GM11168 (cell line): ENCODE data around the gene SUN1.
"Not testable (repeated sequence)": the region's sequence is repeated elsewhere in the genome, so short reads cannot be mapped to it uniquely, and the experiment has no call there.

ENCODE experiments used
- in situ Hi-C: fragments of 300-500 bp; cut with MboI; formaldehyde crosslinking; loops from one replicate; pipeline ENCODE4 v1.12.0; 2022; ENCODE audit warnings: low sequenced_read_pairs; ENCODE audit not compliant: unreplicated experiment

The SUN1 gene

GRCh38 chr7:900331-901040, 68.2 kb downstream of the SUN1 start:
- in situ Hi-C loops = no loop called here

GRCh38 chr7:901041-901387, 68.7 kb downstream of the SUN1 start:
- in situ Hi-C loops = no loop called here

DNA sequence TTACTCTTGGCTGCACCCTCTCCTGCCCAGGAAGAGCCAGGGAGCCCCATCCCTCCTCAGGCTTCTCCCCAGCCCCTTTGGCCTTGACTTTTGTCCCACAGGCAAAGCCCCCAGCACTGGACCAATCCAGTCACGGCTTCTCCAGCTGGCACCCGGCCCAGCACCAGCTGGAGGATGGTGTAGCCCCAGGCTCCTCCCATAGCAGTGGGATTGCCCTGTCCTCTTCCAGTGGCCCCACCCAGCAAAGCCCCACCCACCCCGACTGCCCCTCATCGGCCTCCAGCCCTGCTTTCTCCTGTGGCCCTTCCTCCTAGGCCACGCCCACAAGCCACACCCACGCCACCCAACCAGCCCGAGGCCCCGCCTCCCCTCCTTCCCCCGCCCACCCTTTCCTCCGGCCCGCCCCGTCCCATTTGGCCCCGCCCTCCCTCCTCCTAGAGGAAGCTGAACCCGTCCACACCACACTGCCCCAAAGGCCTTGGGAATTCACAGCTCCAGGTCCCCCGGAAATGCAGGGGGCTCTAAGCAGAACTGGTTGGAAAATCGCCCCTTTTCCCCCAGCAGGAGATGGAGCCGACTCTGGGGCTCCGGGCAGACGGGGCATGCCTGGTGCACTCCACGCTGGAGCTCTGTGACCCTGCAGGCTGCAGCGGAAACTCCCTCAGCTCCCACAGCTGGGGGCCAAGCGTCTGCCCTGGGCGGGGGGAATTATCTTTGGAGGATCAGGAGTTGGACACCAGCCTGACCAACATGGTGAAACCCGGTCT, 69.3 kb downstream of the SUN1 start:
- in situ Hi-C loops = no loop called here

- in situ Hi-C loops = no loop called here
Measured at GRCh38 chr7:902996-903395, 70.7 kb downstream of the SUN1 start.

GRCh38 chr7:903921-904755, 71.9 kb downstream of the SUN1 start:
- in situ Hi-C loops = no loop called here

- in situ Hi-C loops = no loop called here
Measured at GRCh38 chr7:904847-905246, 72.6 kb downstream of the SUN1 start.

GRCh38 chr7:906776-907157, 74.5 kb downstream of the SUN1 start:
- in situ Hi-C loops = no loop called here

DNA sequence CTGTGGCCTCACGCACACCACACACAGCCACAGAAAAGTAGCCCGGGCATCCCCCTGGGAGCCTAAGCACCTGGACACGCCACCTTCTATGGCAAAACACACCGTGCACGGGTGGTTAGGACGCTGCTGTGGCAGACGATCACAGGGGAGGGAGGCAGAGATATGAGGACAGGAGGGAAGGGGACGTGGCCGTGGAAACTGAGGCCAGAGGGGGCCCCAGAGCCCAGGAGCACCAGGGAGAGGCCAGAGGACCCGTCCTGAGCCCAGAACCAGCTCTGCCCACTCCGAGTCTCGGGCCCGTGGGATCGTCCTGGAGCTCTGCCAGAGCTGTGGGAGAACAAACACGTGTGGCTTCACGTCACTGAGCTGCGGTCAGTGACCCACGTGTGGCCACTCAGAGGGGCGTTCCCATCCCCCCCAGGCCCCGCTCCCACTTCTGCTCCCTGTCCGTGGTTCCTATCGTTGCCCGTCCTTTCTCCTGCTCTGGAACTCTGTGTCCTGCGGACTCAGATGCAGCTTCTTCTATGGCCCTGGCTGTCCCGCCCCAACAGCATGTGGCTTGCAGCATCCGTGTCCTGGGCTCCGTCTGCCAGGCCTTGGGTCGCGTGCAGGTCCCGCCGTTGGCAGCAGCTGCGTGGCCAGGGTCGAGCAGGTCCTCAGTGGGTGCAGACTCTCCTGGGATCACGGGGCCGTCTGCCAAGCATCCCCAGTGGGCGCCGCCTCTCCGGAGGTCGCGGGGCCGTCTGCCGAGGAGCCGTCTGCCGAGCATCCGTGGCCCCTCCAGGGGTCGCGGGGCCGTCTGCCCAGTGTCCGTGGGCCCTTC, 75.1 kb downstream of the SUN1 start:
- in situ Hi-C loops = no loop called here

DNA sequence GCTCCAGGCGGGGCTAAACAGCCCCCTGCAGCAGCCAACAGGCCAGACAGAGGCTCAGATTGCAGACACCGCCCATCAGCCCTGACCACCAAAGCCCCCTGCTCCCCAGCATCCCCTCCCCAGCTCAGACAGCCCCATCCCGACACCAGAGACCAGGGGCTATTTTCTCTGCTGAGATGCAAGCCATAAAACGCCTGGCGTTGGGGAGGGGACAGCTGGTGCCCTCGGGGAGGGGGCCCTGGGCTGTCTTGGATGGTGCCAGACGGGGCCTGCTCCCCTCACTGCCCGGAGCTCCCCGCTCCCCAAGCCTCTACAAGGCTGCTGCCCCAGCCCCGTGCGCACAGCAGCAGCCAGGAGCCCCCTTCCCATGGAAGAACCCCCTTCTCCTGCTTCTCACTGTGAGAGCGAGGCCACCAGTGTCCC, 75.9 kb downstream of the SUN1 start:
- in situ Hi-C loops = no loop called here

GRCh38 chr7:908591-909357, 76.5 kb downstream of the SUN1 start:
- in situ Hi-C loops = not testable (repeated sequence)

DNA sequence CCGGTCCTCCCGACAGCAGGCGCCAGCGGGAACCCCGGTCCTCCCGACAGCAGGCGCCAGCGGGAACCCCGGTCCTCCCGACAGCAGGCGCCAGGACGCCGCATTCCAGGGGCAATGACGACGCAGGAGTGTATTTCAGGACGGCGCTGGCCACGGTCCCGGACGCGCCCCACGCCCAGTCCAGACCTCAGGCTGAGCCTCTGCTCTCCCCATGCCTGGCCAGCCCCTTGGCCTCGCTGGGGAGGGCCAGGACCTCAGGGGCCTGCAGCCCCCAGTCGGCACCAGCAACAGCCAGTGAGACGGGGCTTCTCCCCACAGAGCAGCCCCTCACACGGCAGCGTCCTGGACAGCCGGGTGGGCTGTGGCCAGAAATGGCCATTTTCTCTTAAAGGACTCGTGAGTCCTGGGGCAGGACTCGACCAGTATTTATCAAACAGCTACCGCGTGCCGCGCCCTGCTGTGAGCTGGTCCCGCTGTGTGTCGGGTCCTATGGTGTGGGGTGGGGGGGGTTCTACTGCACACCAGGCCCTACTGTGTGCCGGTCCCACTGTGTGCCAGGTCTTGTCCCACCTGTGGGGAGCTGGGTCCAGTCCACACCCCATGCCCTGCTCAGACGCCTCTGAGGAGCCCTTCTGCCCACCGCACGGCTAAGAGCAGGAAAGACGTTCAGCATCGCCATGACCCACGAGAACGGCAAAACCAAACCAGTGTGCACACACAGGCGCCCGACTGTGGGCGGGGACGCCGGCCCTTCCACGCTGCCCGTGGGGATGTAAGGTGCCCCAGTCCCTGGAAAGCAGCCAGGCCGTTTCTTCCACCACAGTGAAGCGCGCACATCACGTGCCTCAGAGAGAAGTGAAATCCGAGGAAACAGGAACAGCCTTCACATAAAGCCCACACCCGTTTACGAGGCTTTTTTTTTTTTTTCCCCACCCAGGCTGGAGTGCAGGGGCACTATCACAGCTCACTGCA, 77.4 kb downstream of the SUN1 start:
- in situ Hi-C loops = no loop called here

- in situ Hi-C loops = no loop called here
Measured at GRCh38 chr7:910441-910861, 78.2 kb downstream of the SUN1 start.

DNA sequence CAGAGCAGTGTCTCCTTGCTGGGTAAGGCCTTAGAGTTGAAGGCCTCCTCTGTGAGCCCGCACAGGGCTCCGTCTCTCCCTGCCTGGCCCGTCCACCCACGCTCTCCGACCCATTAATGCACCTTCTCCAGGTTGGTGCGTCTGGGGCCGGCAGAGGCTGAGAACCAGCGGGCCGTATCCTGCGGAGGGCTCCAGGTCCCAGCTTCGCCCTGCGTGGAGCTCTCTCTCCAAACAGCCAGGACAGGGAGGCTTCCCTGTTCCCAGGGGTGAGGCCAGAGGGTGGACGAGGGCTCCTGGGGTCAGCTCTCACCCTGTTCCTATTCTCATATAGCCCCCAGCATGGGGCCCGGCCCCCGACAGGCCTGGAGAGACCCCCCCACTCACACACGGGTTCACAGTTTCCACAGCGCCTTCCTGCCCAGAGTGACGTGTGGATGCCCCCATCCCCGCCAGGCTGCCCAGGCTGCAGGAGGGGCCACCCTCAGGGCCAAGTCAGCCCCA, 78.7 kb downstream of the SUN1 start:
- in situ Hi-C loops = no loop called here

- in situ Hi-C loops = no loop called here
Measured at GRCh38 chr7:911791-912480, 79.7 kb downstream of the SUN1 start.

DNA sequence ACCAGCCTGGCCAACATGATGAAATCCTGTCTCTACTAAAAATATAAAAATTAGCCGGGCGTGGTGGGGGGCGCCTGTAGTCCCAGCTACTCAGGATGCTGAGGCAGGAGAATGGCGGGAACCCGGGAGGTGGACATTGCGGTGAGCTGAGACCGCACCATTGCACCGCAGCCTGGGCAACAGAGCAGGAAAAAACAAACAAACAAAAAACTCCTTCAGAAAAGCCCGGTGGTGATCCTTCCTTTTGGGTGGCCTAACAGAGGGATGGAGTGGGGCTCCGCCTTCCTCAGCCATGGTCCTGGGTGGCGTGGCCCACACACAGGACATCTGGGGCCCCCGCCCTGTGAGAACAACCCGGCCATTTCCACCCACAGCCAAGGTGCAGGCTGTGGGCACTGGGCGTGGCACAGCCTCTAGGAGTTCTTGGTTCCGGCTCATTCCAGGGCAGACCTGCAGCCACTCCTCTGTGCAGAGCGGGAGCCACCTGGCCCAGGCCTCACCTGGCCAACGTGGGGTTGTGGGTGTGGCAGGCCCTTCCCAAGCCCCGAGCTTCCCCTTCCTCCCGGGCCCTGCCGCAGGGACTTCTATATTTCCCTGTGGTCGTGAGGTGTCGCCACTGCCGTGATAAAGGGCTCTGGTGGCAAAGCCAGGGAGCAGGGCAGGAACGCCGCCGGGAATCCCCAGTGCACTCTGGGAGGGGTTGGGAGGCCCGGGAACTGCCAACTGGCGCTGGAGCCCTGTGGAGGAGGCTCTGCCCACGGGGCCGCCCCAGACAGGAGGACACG, 81.7 kb downstream of the SUN1 start:
- in situ Hi-C loops = no loop called here

- in situ Hi-C loops = no loop called here
Measured at GRCh38 chr7:914521-915194, 82.4 kb downstream of the SUN1 start.
